B cell (primary cell): Measurements from ENCODE around the gene IFT52. TPM values are rescaled to one million over a fixed set of nuclear protein-coding genes. Genes with fewer than 3 reads are reported as not detected.

Experiments used
- ATAC-seq: fragments of 200-7000 bp; cut with Tn5 transposase; one replicate; pipeline ENCODE4 v1.10.0; 2021; ENCODE audit warnings: low read depth, mild to moderate bottlenecking, moderate number of reproducible peaks, moderate library complexity
- CTCF ChIA-PET: fragments of 350-600 bp; sonication (Branson Sonifier 250); formaldehyde crosslinking; loops from one replicate; lab custom pipeline; 2021; ENCODE audit warnings: antibody characterized with exemption, inconsistent platforms; lab: Charles Lee
- POLR2A ChIA-PET: fragments of 350-600 bp; sonication (Branson Sonifier 250); formaldehyde crosslinking; loops from one replicate; lab custom pipeline; 2021; ENCODE audit warnings: antibody characterized with exemption; lab: Charles Lee
- DNase-seq: peaks from one replicate; pipeline ENCODE4 v3.0.0; 2013
- H2AFZ ChIP-seq: 2 replicates; pipeline ENCODE4 v1.6.1; 2012; ENCODE audit warnings: mild to moderate bottlenecking, low read depth, low read length; ENCODE audit not compliant: insufficient read depth, poor library complexity, severe bottlenecking
- H3K27ac ChIP-seq, 2 donors: 1 replicate in 1 of 2; 2 replicates in 1 of 2; pipeline ENCODE4 v1.5.1; 2012 to 2013; ENCODE audit warnings: low read length in 2 of 2, mild to moderate bottlenecking in 2 of 2, moderate library complexity in 1 of 2
- H3K27me3 ChIP-seq, 4 experiments: fragments of 200-600 bp in 1 of 4; sonication (generic) in 1 of 4; replicated peaks in 1 of 4; 1 replicate in 2 of 4; 2 replicates in 2 of 4; pipeline versions ENCODE4 v1.6.1 to v1.7.0; 2013 to 2016; ENCODE audit warnings: low read length in 3 of 4, mild to moderate bottlenecking in 2 of 4, mixed read lengths in 1 of 4, moderate library complexity in 1 of 4; ENCODE audit not compliant: insufficient read depth in 4 of 4, control insufficient read depth in 3 of 4; ENCODE audit errors: control extremely low read depth in 1 of 4
- H3K36me3 ChIP-seq, 2 experiments: replicated peaks in 1 of 2; 1 replicate in 1 of 2; 2 replicates in 1 of 2; pipeline versions ENCODE4 v1.6.1 to v1.7.1; 2013; ENCODE audit warnings: low read length in 1 of 2; ENCODE audit not compliant: insufficient read depth in 2 of 2, control insufficient read depth in 1 of 2; ENCODE audit errors: control extremely low read depth in 1 of 2, extremely low read depth in 1 of 2
- H3K4me1 ChIP-seq, 2 donors: fragments of 200-600 bp in 1 of 2; sonication (generic) in 1 of 2; 1 replicate in 1 of 2; 2 replicates in 1 of 2; pipeline versions ENCODE4 v1.5.1 to v1.6.1; 2013 to 2017; ENCODE audit warnings: low read length in 2 of 2; ENCODE audit not compliant: control insufficient read depth in 2 of 2, insufficient read depth in 2 of 2
- H3K4me2 ChIP-seq: replicated peaks from 2 replicates; pipeline ENCODE3; 2012; ENCODE audit warnings: mild to moderate bottlenecking, low read depth, low read length; ENCODE audit not compliant: poor library complexity, severe bottlenecking
- H3K4me3 ChIP-seq, 5 experiments: fragments of 200-600 bp in 1 of 5; sonication (generic) in 1 of 5; 1 replicate in 3 of 5; 2 replicates in 2 of 5; pipeline versions ENCODE4 v1.5.1 to v1.7.0; 2011 to 2016; ENCODE audit warnings: low read length in 4 of 5, mild to moderate bottlenecking in 4 of 5, low read depth in 2 of 5, control low read depth in 1 of 5, moderate library complexity in 1 of 5; ENCODE audit not compliant: insufficient read depth in 1 of 5; ENCODE audit errors: control extremely low read depth in 1 of 5, extremely low read depth in 1 of 5
- H3K79me2 ChIP-seq: fragments of 200-600 bp; sonication (generic); one replicate; pipeline ENCODE4 v1.6.0; 2016; ENCODE audit warnings: low read length; ENCODE audit not compliant: control insufficient read depth, insufficient read depth
- H3K9ac ChIP-seq: fragments of 200-600 bp; sonication (generic); 2 replicates; pipeline ENCODE4 v1.6.1; 2017; ENCODE audit warnings: mild to moderate bottlenecking, low read length, moderate library complexity
- H3K9me3 ChIP-seq, 3 donors: one replicate each; pipeline versions ENCODE4 v1.6.1 to v1.7.1; 2013; ENCODE audit warnings: low read length in 2 of 3; ENCODE audit not compliant: control insufficient read depth in 2 of 3, insufficient read depth in 1 of 3; ENCODE audit errors: control extremely low read depth in 1 of 3
- H4K20me1 ChIP-seq: 2 replicates; pipeline ENCODE4 v1.6.0; 2012; ENCODE audit warnings: mild to moderate bottlenecking, low read length; ENCODE audit not compliant: insufficient read depth, control insufficient read depth, poor library complexity, severe bottlenecking
- H3K27ac Mint-ChIP-seq: one replicate; pipeline ENCODE4 v1.8.0; 2021; ENCODE audit warnings: mixed read lengths
- H3K27me3 Mint-ChIP-seq: one replicate; pipeline ENCODE4 v1.8.0; 2021; ENCODE audit warnings: mixed read lengths
- H3K4me1 Mint-ChIP-seq: one replicate; pipeline ENCODE4 v1.8.0; 2021; ENCODE audit warnings: mixed read lengths
- H3K4me3 Mint-ChIP-seq: one replicate; pipeline ENCODE4 v1.8.0; 2021; ENCODE audit warnings: mixed read lengths
- H3K9me3 Mint-ChIP-seq: one replicate; pipeline ENCODE4 v1.8.0; 2022; ENCODE audit warnings: mixed read lengths; ENCODE audit not compliant: insufficient read depth
- EZH2 ChIP-seq: IDR thresholded peaks from 2 replicates; pipeline ENCODE4 v1.6.1; 2012; ENCODE audit warnings: borderline replicate concordance, low read depth, mild to moderate bottlenecking, moderate library complexity, low read length; ENCODE audit not compliant: insufficient read depth, poor library complexity, severe bottlenecking
- WGBS: methylation state at CpG from one replicate; pipeline ENCODE4 v1.1.5; 2013; ENCODE audit warnings: missing lambda C conversion rate; ENCODE audit not compliant: insufficient coverage; 5-methylcytosine and 5-hydroxymethylcytosine counted together
- intact Hi-C: fragments of 100-400 bp; cut with micrococcal nuclease; formaldehyde crosslinking; loops from one replicate; pipeline ENCODE4 v1.10.0; 2022
- polyA plus RNA-seq: library from polyadenylated mRNA; depleted of rRNA; stranded (reverse); fragments of >200 nt; gene quantifications from 2 replicates; pipeline ENCODE4 v1.2.3, GENCODE V29; 2012
- total RNA-seq, 2 donors: library from RNA; stranded (reverse); fragments of 120-200 nt in 1 of 2; gene quantifications; 1 replicate in 1 of 2; 2 replicates in 1 of 2; pipeline versions ENCODE4 v1.2.3 to v1.2.4, GENCODE V29; 2013 to 2022
- TF ChIP-seq, protein P1 (sequence below): fragments of 200-600 bp; IDR thresholded peaks from one replicate; pipeline ENCODE4 v1.8.0; 2022; ENCODE audit warnings: antibody characterized with exemption, mild to moderate bottlenecking

The IFT52 gene
- total and polyA plus RNA-seq, 2 donors (not counting 1 experiment from before 2014, with no cell fraction given), result 16.7 to 18.4 TPM

DNA sequence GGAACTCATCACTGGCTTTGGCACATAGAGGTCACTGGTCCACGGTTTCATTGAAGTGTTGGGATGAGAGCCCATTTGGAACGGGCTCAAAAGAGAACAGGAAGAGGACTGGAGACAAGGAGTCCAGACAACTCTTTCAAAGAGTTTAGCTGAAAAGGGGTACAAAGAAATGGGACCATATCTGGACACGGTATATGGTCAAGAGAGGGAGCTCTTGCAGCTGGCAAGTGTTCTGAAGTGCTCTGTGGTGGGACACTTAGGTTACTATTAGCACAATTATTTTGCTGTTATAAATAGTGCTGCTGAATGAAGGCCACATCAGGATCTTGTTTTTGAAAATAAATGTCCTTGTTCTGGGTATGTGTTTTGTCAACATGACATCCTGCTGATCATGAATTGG, 27.3 kb upstream of the IFT52 start:
- no peaks in the 10 kb centered on the region for H3K9me3 Mint-ChIP-seq
- Histone ChIP-seq H3K9me3 (no peaks in the 10 kb centered on the region), H3K9ac (no peak overlapping the region), H3K27me3 (no peaks in the 10 kb centered on the region), H2AFZ (no peak overlapping the region), H3K36me3 (no peaks in the 10 kb centered on the region), H3K79me2 (no peaks in the 10 kb centered on the region), H3K4me2 (no peak overlapping the region), H4K20me1 (no peaks in the 10 kb centered on the region), H3K27ac (no peak overlapping the region), H3K4me1 (no peaks in the 10 kb centered on the region), H3K4me3 (no peak overlapping the region)
- no peak overlapping the region for H3K4me3 Mint-ChIP-seq
- H3K4me1 Mint-ChIP-seq, result no peaks in the 10 kb centered on the region
- ChIA-PET CTCF (interaction anchor here (0.6 to 2.0 kb wide), 6 partner anchors 27 to 654 kb away, joined by 3 to 14 read pairs (median 3); no protein-coding TSS in a partner anchor), POLR2A (no interaction called here)
- no peak overlapping the region for H3K27ac Mint-ChIP-seq
- no peak for ATAC-seq
- WGBS, result 78% methylated on average over 3 of the region's 3 CpGs
- intact Hi-C loops, result loop anchor here (1.0 kb wide), 1 partner anchor 128 kb away; no protein-coding TSS in a partner anchor
- no peaks in the 10 kb centered on the region for H3K27me3 Mint-ChIP-seq
- TF ChIP-seq EZH2, result no peak
- TF ChIP-seq, protein P1, sequence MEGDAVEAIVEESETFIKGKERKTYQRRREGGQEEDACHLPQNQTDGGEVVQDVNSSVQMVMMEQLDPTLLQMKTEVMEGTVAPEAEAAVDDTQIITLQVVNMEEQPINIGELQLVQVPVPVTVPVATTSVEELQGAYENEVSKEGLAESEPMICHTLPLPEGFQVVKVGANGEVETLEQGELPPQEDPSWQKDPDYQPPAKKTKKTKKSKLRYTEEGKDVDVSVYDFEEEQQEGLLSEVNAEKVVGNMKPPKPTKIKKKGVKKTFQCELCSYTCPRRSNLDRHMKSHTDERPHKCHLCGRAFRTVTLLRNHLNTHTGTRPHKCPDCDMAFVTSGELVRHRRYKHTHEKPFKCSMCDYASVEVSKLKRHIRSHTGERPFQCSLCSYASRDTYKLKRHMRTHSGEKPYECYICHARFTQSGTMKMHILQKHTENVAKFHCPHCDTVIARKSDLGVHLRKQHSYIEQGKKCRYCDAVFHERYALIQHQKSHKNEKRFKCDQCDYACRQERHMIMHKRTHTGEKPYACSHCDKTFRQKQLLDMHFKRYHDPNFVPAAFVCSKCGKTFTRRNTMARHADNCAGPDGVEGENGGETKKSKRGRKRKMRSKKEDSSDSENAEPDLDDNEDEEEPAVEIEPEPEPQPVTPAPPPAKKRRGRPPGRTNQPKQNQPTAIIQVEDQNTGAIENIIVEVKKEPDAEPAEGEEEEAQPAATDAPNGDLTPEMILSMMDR, result no peak
- peak; percentile 19 for DNase-seq

DNA sequence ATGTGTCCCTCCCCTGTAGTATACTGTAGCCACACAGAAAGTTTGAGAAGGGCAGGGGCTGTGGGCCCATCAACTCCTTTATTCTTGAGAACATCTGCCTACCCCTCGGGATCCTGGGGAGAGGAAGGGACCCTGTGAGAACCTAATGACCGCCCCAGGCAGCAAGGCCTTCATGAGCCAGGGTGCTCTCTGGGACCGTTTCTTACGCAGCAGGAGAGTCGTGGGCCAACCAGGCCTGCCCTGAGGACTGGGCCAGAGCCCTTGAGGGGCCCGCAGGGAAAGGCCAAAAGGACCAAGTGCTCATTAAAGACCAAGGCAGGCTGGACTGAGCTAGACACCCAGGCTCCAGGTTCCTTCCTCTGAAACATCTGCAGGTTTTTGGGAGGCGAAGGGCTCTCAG, 26.7 kb upstream of the IFT52 start:
- Mint-ChIP-seq H3K27me3 (no peaks in the 10 kb centered on the region), H3K27ac (no peak overlapping the region), H3K4me3 (no peak overlapping the region), H3K4me1 (no peaks in the 10 kb centered on the region), H3K9me3 (no peaks in the 10 kb centered on the region)
- intact Hi-C loops, result loop anchor here (1.0 kb wide), 1 partner anchor 127 kb away; no protein-coding TSS in a partner anchor
- H3K36me3 ChIP-seq, result no peaks in the 10 kb centered on the region
- TF ChIP-seq EZH2, result no peak
- TF ChIP-seq, protein P1, result no peak
- H3K4me3 ChIP-seq, result no peak overlapping the region
- H3K4me1 ChIP-seq, result no peaks in the 10 kb centered on the region
- H2AFZ ChIP-seq, result no peak overlapping the region
- no peaks in the 10 kb centered on the region for H3K27me3 ChIP-seq
- ATAC-seq (no peak), DNase-seq (no peak)
- no peaks in the 10 kb centered on the region for H4K20me1 ChIP-seq
- H3K79me2 ChIP-seq, result no peaks in the 10 kb centered on the region
- WGBS, result 97% methylated on average over 7 of the region's 7 CpGs
- no peak overlapping the region for H3K27ac ChIP-seq
- ChIA-PET POLR2A (no interaction called here), CTCF (interaction anchor here (0.9 to 2.0 kb wide), 5 partner anchors 117 to 130 kb away, joined by 3 to 14 read pairs (median 4); no protein-coding TSS in a partner anchor)
- H3K9ac ChIP-seq, result no peak overlapping the region
- no peaks in the 10 kb centered on the region for H3K9me3 ChIP-seq
- H3K4me2 ChIP-seq, result no peak overlapping the region
